Measurements from ENCODE around the gene GABRR3. TPM values are rescaled to one million over a fixed set of nuclear protein-coding genes. Genes with fewer than 3 reads are reported as not detected.

GABRR3 gene
- polyA plus RNA-seq, 3 donors = not detected

DNA sequence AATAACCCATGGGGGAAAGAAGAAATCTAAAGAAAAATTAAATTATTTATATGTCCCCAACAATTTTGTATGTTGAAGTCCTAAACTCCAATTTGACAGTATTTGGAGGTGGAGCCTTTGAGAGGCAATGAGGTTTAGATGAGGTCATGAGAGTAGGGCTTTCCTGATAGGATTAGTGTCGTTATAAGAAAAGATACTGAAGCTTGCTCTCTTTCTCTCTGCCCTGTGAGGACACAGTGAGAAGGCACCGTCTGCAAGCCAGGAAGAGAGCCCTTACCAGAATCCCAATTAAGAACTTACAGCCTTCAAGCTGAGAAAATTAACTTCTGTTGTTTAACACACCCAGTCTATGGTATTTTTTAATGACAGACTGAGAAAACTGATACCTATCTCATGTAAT lies 35.7 kb upstream of the GABRR3 start:
- Histone ChIP-seq H3K4me2 (replicated peaks; ENCODE audit: extremely low read depth, low read length, poor library complexity, severe bottlenecking) (no peak overlapping the region), H3K9ac (ENCODE audit: insufficient read depth, low read length, poor library complexity, severe bottlenecking) (no peak overlapping the region), H3K9me3 (replicated peaks in 1 of 2; ENCODE audit: control insufficient read depth in 1 of 2, insufficient read depth in 1 of 2, low read length in 2 of 2) (no peaks in the 10 kb centered on the region), H3K4me3 (replicated peaks in 1 of 3; ENCODE audit: low read depth in 2 of 3, low read length in 3 of 3) (no peak overlapping the region), H2AFZ (ENCODE audit: insufficient read depth, low read depth, low read length, poor library complexity, severe bottlenecking) (no peak overlapping the region), H3K36me3 (replicated peaks in 1 of 2; ENCODE audit: control insufficient read depth in 1 of 2, insufficient read depth in 2 of 2, low read length in 2 of 2) (no peaks in the 10 kb centered on the region), H3K4me1 (ENCODE audit: control insufficient read depth in 1 of 2, insufficient read depth in 2 of 2, low read length in 2 of 2) (no peaks in the 10 kb centered on the region), H3K79me2 (ENCODE audit: insufficient read depth, low read length) (no peaks in the 10 kb centered on the region), H3K27me3 (ENCODE audit: control insufficient read depth in 2 of 2, insufficient read depth in 2 of 2, low read length in 2 of 2) (no peaks in the 10 kb centered on the region), H4K20me1 (ENCODE audit: insufficient read depth, low read length) (no peaks in the 10 kb centered on the region), H3K27ac (ENCODE audit: low read depth in 1 of 2, low read length in 2 of 2) (no peak overlapping the region)
- no peak overlapping the region for H3K4me3 Mint-ChIP-seq
- TF ChIP-seq CTCF (IDR thresholded peaks at IDR 0.05) = no peak
- intact Hi-C loops (cut with micrococcal nuclease) = no loop called here
- WGBS (ENCODE audit: insufficient coverage) = no CpG with 5 or more reads among the region's 2 CpGs
- no peaks in the 10 kb centered on the region for H3K4me1 Mint-ChIP-seq
- no peak overlapping the region for H3K27ac Mint-ChIP-seq
- H3K27me3 Mint-ChIP-seq (ENCODE audit: low read depth in 3 of 3) = peaks cover 4 to 12% (median 4%) of the 10 kb centered on the region in 3 donors
- no peak for DNase-seq
- H3K9me3 Mint-ChIP-seq = no peaks in the 10 kb centered on the region
- H3K36me3 Mint-ChIP-seq = no peaks in the 10 kb centered on the region

DNA sequence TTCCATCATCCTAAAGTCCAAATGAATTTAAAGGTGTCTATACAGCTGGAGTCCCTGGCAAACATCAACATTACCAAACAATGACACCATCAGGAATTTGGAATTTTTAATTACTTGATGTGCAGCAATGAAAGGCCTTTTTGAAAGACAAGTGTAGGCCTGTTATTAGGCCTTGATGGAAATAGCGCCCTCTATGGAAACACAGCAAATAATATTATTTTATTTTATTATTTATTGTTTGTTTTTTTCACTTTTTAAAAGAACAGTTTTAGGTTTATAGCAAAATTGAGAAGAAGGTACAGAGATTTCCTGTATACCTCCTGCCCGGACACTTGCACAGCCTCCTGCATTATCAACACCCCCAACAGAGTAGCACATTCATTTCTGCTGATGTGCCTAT lies 33.7 kb upstream of the GABRR3 start:
- intact Hi-C loops (cut with micrococcal nuclease) = no loop called here
- Histone ChIP-seq H3K4me1 (ENCODE audit: control insufficient read depth in 1 of 2, insufficient read depth in 2 of 2, low read length in 2 of 2) (no peaks in the 10 kb centered on the region), H4K20me1 (ENCODE audit: insufficient read depth, low read length) (no peaks in the 10 kb centered on the region), H3K9ac (ENCODE audit: insufficient read depth, low read length, poor library complexity, severe bottlenecking) (no peak overlapping the region), H3K27me3 (ENCODE audit: control insufficient read depth in 2 of 2, insufficient read depth in 2 of 2, low read length in 2 of 2) (peaks cover 0 to 4% of the 10 kb centered on the region in 2 donors), H3K4me3 (replicated peaks in 1 of 3; ENCODE audit: low read depth in 2 of 3, low read length in 3 of 3) (no peak overlapping the region), H3K27ac (ENCODE audit: low read depth in 1 of 2, low read length in 2 of 2) (no peak overlapping the region), H3K9me3 (replicated peaks in 1 of 2; ENCODE audit: control insufficient read depth in 1 of 2, insufficient read depth in 1 of 2, low read length in 2 of 2) (no peaks in the 10 kb centered on the region), H3K36me3 (replicated peaks in 1 of 2; ENCODE audit: control insufficient read depth in 1 of 2, insufficient read depth in 2 of 2, low read length in 2 of 2) (no peaks in the 10 kb centered on the region), H3K4me2 (replicated peaks; ENCODE audit: extremely low read depth, low read length, poor library complexity, severe bottlenecking) (no peak overlapping the region), H2AFZ (ENCODE audit: insufficient read depth, low read depth, low read length, poor library complexity, severe bottlenecking) (no peak overlapping the region), H3K79me2 (ENCODE audit: insufficient read depth, low read length) (no peaks in the 10 kb centered on the region)
- no peak overlapping the region for H3K4me3 Mint-ChIP-seq
- H3K9me3 Mint-ChIP-seq = no peaks in the 10 kb centered on the region
- H3K27me3 Mint-ChIP-seq (ENCODE audit: low read depth in 3 of 3) = peaks cover 4 to 12% (median 4%) of the 10 kb centered on the region in 3 donors
- H3K27ac Mint-ChIP-seq = no peak overlapping the region
- H3K36me3 Mint-ChIP-seq = no peaks in the 10 kb centered on the region
- WGBS (ENCODE audit: insufficient coverage) = no CpG with 5 or more reads among the region's 2 CpGs
- no peak for DNase-seq
- TF ChIP-seq CTCF (IDR thresholded peaks at IDR 0.05) = peak; percentile 18
- H3K4me1 Mint-ChIP-seq = no peaks in the 10 kb centered on the region
